Measurements from ENCODE around the gene KRTAP5-1. TPM values are rescaled to one million over a fixed set of nuclear protein-coding genes. Genes with fewer than 3 reads are reported as not detected.
"Not testable (repeated sequence)": the region's sequence is repeated elsewhere in the genome, so short reads cannot be mapped to it uniquely, and the experiment has no call there.

The KRTAP5-1 gene
- total RNA-seq, 2 experiments from 2014 or later: not detected

DNA sequence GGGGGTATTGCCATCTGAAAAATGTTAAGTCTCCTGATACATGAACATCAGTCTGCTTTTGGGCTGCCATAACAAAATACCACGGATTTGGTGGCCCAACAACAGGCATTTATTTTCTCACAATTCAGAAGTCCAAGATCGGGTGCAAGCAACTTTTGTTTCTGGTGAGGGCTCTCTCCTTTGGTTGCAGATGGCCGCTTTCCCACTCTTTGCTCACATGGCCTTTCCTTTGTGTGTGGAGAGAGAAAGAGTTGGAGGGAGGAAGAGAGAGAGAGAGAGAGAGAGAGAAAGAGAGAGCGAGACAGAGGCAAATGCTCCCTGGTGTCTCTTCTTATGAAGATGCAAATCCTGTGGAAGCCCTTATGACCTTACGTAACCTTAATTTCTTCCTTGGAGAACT lies 15.5 kb upstream of the KRTAP5-1 start:
- Histone ChIP-seq H3K9me2 (ENCODE audit: insufficient read depth, low read length) (no peaks in the 10 kb centered on the region), H3K36me3 (ENCODE audit: insufficient read depth, low read length) (no peaks in the 10 kb centered on the region), H2AFZ (ENCODE audit: low read length) (no peak overlapping the region), H3K79me2 (ENCODE audit: insufficient read depth, low read depth, low read length) (no peaks in the 10 kb centered on the region), H4K20me1 (ENCODE audit: insufficient read depth, low read length) (no peaks in the 10 kb centered on the region), H3K4me2 (ENCODE audit: low read length) (no peak overlapping the region), H3K9me3 (ENCODE audit: low read length) (no peaks in the 10 kb centered on the region), H3K27ac (ENCODE audit: low read depth, low read length, poor library complexity, severe bottlenecking) (no peak overlapping the region), H3K4me1 (ENCODE audit: insufficient read depth, low read length, poor library complexity, severe bottlenecking) (no peaks in the 10 kb centered on the region), H3K4me3 (ENCODE audit: low read depth, low read length, poor library complexity, severe bottlenecking) (no peak overlapping the region)
- CTCF ChIA-PET (ENCODE audit: unreplicated experiment): no interaction called here
- no TSS peak for BruUV-seq (replicated peaks)
- TF ChIP-seq EZH2phosphoT487 (IDR thresholded peaks at IDR 0.05; ENCODE audit: borderline replicate concordance, low read depth, low read length) (no peak), CTCF (conservative IDR thresholded peaks at IDR 0.05; ENCODE audit: low read length) (no peak)
- DNase-seq (ENCODE audit: low spot score): no peak
- POLR2A ChIA-PET: no interaction called here
- intact Hi-C loops (cut with micrococcal nuclease; ENCODE audit: unreplicated experiment): no loop called here

GRCh38 chr11:1598816-1599215 lies 13.7 kb upstream of the KRTAP5-1 start:
- no peaks in the 10 kb centered on the region for H3K79me2 ChIP-seq (ENCODE audit: insufficient read depth, low read depth, low read length)
- no peaks in the 10 kb centered on the region for H3K36me3 ChIP-seq (ENCODE audit: insufficient read depth, low read length)
- no peak overlapping the region for H3K4me2 ChIP-seq (ENCODE audit: low read length)
- no peak overlapping the region for H3K27ac ChIP-seq (ENCODE audit: low read depth, low read length, poor library complexity, severe bottlenecking)
- no peak for DNase-seq (ENCODE audit: low spot score)
- no peak overlapping the region for H3K4me3 ChIP-seq (ENCODE audit: low read depth, low read length, poor library complexity, severe bottlenecking)
- no peaks in the 10 kb centered on the region for H3K4me1 ChIP-seq (ENCODE audit: insufficient read depth, low read length, poor library complexity, severe bottlenecking)
- TF ChIP-seq EZH2phosphoT487 (IDR thresholded peaks at IDR 0.05; ENCODE audit: borderline replicate concordance, low read depth, low read length) (no peak), CTCF (conservative IDR thresholded peaks at IDR 0.05; ENCODE audit: low read length) (no peak)
- no peaks in the 10 kb centered on the region for H3K9me3 ChIP-seq (ENCODE audit: low read length)
- ChIA-PET POLR2A (interaction anchor here (0.6 to 0.7 kb wide), 2 partner anchors 14 to 20 kb away, joined by 3 to 5 read pairs; no protein-coding TSS in a partner anchor), CTCF (ENCODE audit: unreplicated experiment) (no interaction called here)
- H3K9me2 ChIP-seq (ENCODE audit: insufficient read depth, low read length): no peaks in the 10 kb centered on the region
- BruUV-seq (replicated peaks): no TSS peak
- intact Hi-C loops (cut with micrococcal nuclease; ENCODE audit: unreplicated experiment): no loop called here
- no peak overlapping the region for H2AFZ ChIP-seq (ENCODE audit: low read length)
- no peaks in the 10 kb centered on the region for H4K20me1 ChIP-seq (ENCODE audit: insufficient read depth, low read length)

DNA sequence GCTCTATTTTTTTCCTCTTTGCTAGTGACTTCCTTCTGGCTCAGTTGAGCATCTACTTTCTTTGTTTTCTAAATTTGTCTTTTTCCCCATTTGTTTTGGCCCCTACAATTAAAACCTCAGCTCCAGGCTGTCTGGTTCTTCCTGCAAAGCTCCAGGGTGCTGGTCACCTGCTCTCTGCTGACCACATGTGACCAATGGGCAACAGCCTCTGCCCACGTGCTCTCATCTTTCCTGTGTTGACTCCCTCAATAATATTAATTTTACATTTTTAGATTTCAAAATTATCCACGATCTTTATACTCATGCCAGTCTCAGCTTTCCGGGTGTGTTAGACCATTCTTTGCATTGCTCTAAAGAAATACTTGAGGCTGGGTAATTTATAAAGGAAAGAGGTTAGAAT lies 13.3 kb upstream of the KRTAP5-1 start:
- CTCF ChIA-PET (ENCODE audit: unreplicated experiment): interaction anchor here (0.6 to 0.7 kb wide), 2 partner anchors 18 to 347 kb away, joined by 5 to 10 read pairs; no protein-coding TSS in a partner anchor
- H3K4me3 ChIP-seq (ENCODE audit: low read depth, low read length, poor library complexity, severe bottlenecking); H3K27ac ChIP-seq (ENCODE audit: low read depth, low read length, poor library complexity, severe bottlenecking); DNase-seq (ENCODE audit: low spot score); H4K20me1 ChIP-seq (ENCODE audit: insufficient read depth, low read length); H3K36me3 ChIP-seq (ENCODE audit: insufficient read depth, low read length); BruUV-seq (replicated peaks); POLR2A ChIA-PET; H3K9me3 ChIP-seq (ENCODE audit: low read length); intact Hi-C loops (cut with micrococcal nuclease; ENCODE audit: unreplicated experiment); H3K9me2 ChIP-seq (ENCODE audit: insufficient read depth, low read length); H3K79me2 ChIP-seq (ENCODE audit: insufficient read depth, low read depth, low read length); H3K4me1 ChIP-seq (ENCODE audit: insufficient read depth, low read length, poor library complexity, severe bottlenecking); H3K4me2 ChIP-seq (ENCODE audit: low read length); H2AFZ ChIP-seq (ENCODE audit: low read length): not testable (repeated sequence)

Measured in OCI-LY7 (cell line).